Heart left ventricle (tissue), 13 donors: ENCODE measurements around the gene MYH13.

Experiments
- POLR2A ChIP-seq, 2 donors: fragments of 450-650 bp; IDR thresholded peaks; one replicate each; pipeline ENCODE4 v1.6.1; 2017; ENCODE audit warnings: antibody characterized with exemption in 2 of 2, mild to moderate bottlenecking in 2 of 2, moderate library complexity in 2 of 2
- TF ChIP-seq, protein P1 (sequence below), 12 donors: fragments of 200-600 bp; sonication (generic) in 4 of 12; IDR thresholded peaks; one replicate each; pipeline versions ENCODE4 v1.5.0 to v1.8.0; 2018 to 2022; ENCODE audit warnings: antibody characterized with exemption in 12 of 12, mild to moderate bottlenecking in 5 of 12
- donor health status: ischemic (EF 13 %, LVEDD 7.1; RV severe dilation, severe dysfunction).
- donor health status: DM: no; HTN: yes; CAD: no.
- donor health status: DM: no; HTN: no; CAD: no.
- donor health status: ischemic (EF 25% LVEDD 6.9; RV normal size, moderate dysfunction).
- donor health status: ischemic (EF 25% LVEDD 5.7; RV mildly dilated, moderate dysfunction).
- donor health status: ischemic (EF 35%, LVEDD 5.7; RV mildly dilated, moderate dysfunction).
- donor health status: nonischemic (EF 11% LVEDD 7.7; RV severe dilation, severe dysfunction).
- donor health status: DM: yes; HTN: yes; CAD: no.
- donor health status: PGD.
- donor health status: ischemic (EF 29% LVEDD 5.4; RV normal size, mild dysfunction).
- donor health status: nonischemic (EF 23%, LVEDD 6.1; RV moderate dilation, normal function).

DNA sequence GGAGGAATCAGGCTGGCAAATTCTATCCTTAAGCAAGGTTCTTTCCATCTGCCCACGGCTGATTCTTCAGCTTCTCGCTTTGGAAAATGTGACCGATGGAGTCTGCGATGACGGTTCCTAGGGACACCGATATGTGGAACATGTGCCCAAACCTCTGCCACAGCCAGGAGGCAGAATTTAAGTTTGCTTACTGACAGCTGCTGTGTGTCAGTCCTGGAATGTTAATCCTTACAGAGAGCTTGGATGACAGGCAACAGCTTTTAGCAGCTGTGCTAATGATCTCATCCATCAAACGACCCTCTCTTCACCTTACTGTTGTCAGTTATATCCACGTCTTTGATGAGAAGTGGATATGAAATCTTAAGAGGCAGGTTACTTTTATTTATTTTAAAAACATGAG lies 11.4 kb upstream of the MYH13 start:
- TF ChIP-seq, protein P1, sequence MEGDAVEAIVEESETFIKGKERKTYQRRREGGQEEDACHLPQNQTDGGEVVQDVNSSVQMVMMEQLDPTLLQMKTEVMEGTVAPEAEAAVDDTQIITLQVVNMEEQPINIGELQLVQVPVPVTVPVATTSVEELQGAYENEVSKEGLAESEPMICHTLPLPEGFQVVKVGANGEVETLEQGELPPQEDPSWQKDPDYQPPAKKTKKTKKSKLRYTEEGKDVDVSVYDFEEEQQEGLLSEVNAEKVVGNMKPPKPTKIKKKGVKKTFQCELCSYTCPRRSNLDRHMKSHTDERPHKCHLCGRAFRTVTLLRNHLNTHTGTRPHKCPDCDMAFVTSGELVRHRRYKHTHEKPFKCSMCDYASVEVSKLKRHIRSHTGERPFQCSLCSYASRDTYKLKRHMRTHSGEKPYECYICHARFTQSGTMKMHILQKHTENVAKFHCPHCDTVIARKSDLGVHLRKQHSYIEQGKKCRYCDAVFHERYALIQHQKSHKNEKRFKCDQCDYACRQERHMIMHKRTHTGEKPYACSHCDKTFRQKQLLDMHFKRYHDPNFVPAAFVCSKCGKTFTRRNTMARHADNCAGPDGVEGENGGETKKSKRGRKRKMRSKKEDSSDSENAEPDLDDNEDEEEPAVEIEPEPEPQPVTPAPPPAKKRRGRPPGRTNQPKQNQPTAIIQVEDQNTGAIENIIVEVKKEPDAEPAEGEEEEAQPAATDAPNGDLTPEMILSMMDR (IDR thresholded peaks at IDR 0.05): peak in 1 of 12 donors; percentile 9
- TF ChIP-seq POLR2A (IDR thresholded peaks at IDR 0.05): no peak
